Tibial nerve (tissue), 3 donors: ENCODE data around the gene TMEM258.

Source experiments
- POLR2A ChIP-seq, 2 donors: fragments of 450-650 bp; IDR thresholded peaks; one replicate each; pipeline ENCODE4 v1.6.1; 2017; ENCODE audit warnings: antibody characterized with exemption in 2 of 2, mild to moderate bottlenecking in 2 of 2, moderate library complexity in 2 of 2
- TF ChIP-seq, protein P1 (sequence below), 5 experiments: fragments of 200-600 bp in 3 of 5; fragments of 450-650 bp in 2 of 5; sonication (generic) in 3 of 5; IDR thresholded peaks; one replicate each; pipeline ENCODE4 v1.5.1; 2016 to 2019; ENCODE audit warnings: antibody characterized with exemption in 5 of 5, mild to moderate bottlenecking in 3 of 5, moderate library complexity in 2 of 5

DNA sequence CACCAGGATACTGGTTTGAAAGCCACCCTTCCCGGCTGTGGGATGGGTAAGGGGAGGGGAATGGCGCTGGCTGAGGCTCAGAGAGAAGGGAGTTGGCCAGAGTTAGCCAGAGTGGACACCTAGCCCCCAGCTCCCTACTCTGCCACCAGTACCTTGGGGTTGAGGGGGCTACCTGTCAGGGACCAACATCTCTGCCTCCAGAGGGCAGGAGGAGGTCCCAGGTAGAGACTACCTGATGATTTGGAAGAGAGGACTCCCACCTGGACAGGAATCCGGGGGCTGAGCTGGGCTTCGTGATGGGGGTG is 36.3 kb downstream of the TMEM258 start:
- TF ChIP-seq, protein P1, sequence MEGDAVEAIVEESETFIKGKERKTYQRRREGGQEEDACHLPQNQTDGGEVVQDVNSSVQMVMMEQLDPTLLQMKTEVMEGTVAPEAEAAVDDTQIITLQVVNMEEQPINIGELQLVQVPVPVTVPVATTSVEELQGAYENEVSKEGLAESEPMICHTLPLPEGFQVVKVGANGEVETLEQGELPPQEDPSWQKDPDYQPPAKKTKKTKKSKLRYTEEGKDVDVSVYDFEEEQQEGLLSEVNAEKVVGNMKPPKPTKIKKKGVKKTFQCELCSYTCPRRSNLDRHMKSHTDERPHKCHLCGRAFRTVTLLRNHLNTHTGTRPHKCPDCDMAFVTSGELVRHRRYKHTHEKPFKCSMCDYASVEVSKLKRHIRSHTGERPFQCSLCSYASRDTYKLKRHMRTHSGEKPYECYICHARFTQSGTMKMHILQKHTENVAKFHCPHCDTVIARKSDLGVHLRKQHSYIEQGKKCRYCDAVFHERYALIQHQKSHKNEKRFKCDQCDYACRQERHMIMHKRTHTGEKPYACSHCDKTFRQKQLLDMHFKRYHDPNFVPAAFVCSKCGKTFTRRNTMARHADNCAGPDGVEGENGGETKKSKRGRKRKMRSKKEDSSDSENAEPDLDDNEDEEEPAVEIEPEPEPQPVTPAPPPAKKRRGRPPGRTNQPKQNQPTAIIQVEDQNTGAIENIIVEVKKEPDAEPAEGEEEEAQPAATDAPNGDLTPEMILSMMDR (IDR thresholded peaks at IDR 0.05) = no peak
- TF ChIP-seq POLR2A (IDR thresholded peaks at IDR 0.05) = no peak
